NCI-H1436 (cell line): ENCODE results near the gene MPV17L2.

Experiments
- DNase-seq: peaks from one replicate; lab custom pipeline; 2025; lab: John Stamatoyannopoulos, UW

Gene MPV17L2

DNA sequence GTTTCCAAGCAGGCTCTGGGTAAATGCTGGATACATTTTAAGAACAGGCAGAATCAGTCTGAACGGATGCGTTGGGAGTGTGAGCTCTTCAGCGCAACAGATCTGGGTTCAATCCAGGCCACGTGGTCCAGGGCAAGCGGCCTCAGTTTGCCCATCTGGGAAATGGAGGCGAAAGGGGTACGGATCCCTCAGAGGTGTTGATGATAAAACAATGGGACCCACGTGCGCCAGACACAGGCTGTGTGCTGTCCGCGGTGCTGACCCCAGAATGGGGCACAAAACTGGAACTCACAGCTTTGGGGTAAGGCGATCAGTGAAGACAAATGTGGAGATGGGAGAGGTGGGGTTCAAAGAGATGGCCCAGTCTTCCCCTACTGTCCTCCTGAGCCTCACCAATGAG is 46.3 kb downstream of the MPV17L2 start:
- DNase-seq = no peak

DNA sequence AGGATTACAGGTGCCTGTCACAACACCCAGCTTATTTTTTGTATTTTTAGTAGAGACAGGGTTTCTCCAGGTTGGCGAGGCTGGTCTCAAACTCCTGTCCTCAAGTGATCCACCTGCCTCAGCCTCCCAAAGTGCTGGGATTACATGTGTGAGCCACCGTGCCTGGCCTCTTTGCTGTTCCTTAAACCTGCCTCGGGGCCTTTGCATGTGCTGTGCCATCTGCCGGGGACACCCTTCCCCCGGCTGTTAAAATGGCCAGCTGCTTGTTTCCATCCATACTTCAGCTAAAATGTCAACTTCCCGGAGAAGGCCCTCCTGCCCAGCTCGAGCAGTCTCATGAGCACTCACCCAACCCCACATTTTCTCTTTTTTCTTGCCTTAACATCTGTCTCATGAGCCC is 52.3 kb downstream of the MPV17L2 start:
- DNase-seq = no peak
